SH-SY5Y (cell line): ENCODE measurements around the gene GAS7.

Source experiments
- GATA2 ChIP-seq: IDR thresholded peaks from 2 replicates; pipeline ENCODE4 v1.6.1; 2011; ENCODE audit warnings: mild to moderate bottlenecking, low read depth, low read length
- GATA3 ChIP-seq: IDR thresholded peaks from 2 replicates; pipeline ENCODE4 v1.6.1; 2011; ENCODE audit warnings: low read depth, mild to moderate bottlenecking, low read length, moderate library complexity

GRCh38 chr17:10033959-10034358, 164.4 kb downstream of the GAS7 start:
- TF ChIP-seq GATA2: no peak
- TF ChIP-seq GATA3: no peak
